ENCODE measurements around the gene CAPN9.
"Not testable (repeated sequence)": the region's sequence is repeated elsewhere in the genome, so short reads cannot be mapped to it uniquely, and the experiment has no call there.

Gene CAPN9, protein sequence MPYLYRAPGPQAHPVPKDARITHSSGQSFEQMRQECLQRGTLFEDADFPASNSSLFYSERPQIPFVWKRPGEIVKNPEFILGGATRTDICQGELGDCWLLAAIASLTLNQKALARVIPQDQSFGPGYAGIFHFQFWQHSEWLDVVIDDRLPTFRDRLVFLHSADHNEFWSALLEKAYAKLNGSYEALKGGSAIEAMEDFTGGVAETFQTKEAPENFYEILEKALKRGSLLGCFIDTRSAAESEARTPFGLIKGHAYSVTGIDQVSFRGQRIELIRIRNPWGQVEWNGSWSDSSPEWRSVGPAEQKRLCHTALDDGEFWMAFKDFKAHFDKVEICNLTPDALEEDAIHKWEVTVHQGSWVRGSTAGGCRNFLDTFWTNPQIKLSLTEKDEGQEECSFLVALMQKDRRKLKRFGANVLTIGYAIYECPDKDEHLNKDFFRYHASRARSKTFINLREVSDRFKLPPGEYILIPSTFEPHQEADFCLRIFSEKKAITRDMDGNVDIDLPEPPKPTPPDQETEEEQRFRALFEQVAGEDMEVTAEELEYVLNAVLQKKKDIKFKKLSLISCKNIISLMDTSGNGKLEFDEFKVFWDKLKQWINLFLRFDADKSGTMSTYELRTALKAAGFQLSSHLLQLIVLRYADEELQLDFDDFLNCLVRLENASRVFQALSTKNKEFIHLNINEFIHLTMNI

DNA sequence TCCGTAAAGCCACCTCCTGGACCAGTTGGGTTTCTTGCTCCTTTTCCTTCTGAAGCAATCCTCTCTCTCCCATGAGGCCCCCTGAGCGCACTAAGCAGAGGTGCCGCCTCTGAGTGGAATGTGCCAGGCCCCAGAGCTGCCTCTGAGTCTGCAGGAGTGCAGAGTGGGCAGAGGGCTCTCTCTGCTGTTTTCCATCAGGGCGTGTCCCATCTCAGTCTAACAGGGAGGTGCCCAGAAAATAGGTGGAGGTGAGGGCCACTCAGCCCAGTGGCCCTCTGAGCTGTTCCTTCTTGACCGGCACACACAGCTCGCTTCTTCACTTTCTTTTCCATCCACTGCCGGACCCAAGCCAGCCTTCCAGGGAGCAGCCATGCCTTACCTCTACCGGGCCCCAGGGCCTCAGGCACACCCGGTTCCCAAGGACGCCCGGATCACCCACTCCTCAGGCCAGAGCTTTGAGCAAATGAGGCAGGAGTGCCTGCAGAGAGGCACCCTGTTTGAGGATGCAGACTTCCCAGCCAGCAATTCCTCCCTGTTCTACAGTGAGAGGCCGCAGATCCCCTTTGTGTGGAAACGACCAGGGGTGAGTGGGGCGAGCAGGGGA is at the start of gene CAPN9:
TSS of gene CAPN9 (plus strand) at position 262 of the 604 bp plus-strand sequence. CDS start at position 371, 109 bp downstream.
- DNase-seq = no peak

DNA sequence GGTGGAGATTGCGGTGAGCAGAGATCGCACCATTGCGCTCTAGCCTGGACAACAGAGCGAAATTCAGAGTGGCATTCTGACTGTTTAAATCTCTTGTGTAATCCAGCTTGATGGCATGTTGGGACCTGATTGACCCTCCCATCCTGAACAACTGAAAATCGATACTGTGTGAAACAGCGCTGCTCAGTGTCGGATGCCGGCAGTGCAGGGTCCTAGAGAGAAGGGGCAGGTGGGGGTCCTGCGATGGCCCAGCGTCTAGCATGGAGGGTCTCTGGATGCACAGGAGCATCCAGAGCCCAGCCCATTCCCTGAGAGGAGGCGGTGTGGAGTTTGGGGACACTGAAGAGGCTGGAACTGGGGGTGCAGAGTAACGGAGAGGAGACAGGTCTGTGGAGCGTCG is 49.1 kb upstream of the CAPN9 start:
- DNase-seq = no peak

DNA sequence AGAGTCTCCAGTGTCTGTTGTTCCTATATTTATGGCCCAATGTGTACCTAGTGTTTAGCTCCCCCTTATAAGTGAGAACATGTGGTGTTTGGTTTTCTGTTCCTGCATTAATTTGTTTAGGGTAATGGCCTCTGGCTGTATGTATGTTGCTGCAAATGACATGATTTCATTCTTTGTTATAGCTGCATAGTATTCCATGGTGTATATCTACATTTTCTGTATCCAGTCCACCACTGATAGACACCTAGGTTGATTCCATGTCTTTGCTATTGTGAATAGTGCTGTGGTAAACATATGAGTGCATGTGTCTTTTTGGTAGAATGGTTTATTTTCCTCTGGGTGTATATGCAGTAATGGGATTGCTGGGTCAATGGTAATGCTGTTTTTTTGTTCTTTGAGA is 48.2 kb upstream of the CAPN9 start:
- DNase-seq = not testable (repeated sequence)

DNA sequence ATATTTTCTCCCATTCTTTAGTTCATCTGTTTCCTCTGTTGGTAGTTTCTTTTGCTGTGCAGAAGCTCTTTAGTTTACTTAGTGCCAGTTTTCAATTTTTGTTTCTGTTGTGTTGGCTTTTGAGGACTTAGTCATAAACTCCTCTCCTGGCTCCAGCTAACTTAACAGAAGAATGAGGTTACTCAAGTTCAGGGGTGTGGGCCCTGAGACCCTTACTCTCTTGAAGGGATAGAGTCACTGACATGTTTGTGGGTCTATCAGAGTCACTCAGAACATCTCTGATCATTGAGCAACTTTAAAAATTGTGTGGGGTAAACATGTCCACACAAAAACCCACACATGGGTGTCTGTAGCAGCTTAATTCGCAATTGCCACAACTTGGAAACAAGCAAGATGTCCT is 47.5 kb upstream of the CAPN9 start:
- no peak for DNase-seq

DNA sequence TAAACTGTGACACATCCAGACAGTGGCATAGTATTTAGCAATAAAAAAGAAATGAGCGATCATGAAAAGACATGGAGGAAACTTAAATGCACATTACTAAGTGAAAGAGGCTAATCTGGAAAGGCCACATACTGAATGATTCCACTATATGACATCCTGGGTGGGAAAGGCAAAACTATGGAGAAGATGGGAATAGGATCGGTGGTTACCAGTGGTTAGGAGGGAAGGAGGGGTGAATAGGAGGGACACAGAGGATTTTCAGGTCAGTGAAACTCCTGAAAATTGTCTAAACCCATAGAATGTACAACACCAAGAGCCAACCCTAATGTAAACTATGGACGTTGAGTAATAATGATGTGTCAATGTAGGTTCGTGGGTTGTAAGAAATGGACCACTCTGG is 47.1 kb upstream of the CAPN9 start:
- no peak for DNase-seq

DNA sequence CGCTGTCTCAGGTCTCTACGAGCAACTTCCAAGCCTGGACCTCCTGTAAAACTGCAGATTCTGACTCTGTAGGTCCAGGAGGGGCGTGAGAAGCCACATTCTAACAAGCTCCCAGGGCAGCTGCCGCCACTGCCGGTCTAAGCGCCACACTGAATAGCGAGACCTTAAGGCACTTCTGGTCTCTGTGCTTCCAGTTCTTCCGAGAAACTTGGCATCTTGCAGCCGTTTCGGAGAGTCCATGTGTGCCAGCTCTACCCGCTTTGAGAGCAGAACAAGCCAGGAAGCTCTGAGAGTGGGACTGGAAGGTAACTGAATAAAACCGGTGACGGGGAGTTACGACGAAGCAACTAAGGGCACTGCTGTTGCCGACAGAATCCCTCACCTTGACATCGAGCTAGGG is 45.8 kb upstream of the CAPN9 start:
- DNase-seq = no peak

DNA sequence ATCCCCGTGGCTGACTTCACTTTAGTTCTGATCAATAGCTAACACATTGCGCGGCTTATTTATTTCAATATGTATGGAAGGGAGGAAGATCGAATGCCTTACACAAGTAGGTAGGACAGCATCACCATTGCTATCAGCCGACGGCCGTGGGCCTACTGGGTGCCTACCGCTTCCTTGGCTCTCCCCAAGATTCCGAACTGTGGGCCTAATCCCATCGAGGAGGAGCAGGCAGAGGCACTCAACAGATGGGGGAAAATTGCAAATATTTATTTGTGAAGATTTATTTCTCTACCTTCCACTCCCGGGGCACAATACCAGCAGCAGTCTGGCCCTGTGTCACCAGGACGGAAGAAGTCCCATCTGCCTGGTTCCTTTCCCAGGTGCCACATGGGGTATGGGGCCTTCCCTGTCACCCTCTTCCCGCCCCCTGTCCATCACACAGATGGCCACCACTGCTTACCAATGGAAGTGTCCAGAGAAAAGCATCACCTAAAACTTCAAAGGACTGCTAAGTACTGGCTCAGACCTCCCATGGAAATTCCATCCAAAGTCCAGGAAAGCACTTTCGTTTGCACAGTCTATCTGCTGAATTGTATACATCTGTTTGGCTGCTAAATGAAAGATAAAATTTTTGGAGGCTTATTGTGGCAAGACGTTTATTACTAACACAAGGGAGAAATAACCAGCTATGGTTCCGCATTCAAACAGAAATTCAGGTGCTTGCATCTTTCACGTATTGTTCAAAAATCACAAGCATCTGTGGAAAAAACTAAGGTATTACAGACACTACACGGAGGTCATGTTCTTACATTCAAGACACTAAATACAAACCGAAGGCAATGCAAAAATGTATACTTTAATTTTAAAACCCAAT is 45.1 kb upstream of the CAPN9 start:
- DNase-seq = no peak

DNA sequence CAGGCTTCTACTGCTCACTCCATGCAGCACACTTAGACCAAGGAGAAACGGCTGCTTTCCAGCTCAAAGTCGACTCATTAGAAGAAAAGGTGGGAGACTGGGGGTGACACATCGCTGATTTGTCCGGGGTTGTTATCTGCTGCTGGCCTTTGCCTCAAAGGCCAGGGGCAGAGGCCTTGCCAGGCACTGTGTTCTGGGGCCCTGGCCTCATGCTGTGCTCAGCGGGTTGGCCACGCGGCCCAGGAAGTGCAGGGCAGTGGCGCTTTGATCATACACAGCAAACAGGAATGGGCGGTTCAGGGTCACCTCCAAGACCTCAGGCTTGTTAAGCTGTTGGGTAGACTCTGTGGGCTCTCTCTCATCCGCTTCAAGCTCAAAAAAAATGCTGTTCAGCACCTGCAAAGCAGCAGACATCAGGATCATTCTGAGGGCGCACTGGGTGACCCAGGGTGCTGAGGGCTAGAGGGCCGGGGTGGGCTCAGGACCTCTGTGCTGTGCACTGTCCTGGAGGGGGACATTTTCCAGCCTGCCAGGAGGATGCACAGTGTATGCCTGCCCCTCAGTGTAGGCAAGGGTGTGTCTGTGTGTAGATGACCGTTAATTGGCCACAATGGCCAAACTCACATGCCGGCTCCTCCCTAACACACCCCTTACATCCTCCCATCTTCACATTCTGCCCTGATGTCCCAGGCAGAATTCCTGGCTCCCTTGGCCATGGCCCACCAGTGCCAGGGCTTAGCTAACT is 44.1 kb upstream of the CAPN9 start:
- no peak for DNase-seq

DNA sequence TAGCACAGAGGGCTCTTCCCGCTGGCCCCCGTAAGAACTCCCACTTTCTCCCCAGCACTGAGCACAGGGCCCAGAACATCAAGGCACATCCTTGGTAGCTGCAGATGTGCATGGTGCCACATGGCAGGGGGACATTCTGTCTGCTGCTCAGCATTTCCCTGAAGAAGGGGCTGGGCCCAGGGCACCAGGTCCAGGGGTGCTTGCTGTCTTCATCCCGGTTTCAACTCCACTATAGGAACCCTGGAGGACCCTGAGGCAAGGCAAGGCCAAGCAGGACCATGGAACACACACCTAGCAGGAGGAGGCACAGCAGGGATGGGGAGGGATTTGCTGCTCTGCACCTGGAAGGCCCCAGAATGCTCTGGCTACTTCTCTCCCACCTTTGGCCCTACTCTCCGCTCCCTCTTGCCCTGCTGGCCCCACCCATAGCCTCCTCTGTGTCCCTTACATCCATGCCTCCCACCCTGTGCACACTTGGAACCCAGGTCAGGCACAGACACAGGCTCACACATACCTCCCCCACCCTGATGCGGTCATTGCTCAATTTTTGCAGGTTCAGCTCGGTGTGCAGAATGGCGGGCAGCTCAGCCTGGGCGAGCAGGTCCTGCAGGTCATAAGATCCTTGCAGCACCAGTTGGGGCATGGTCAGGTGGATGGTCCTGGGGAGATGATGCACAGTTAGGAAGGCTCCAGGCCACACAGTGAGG is 43.4 kb upstream of the CAPN9 start:
- no peak for DNase-seq

DNA sequence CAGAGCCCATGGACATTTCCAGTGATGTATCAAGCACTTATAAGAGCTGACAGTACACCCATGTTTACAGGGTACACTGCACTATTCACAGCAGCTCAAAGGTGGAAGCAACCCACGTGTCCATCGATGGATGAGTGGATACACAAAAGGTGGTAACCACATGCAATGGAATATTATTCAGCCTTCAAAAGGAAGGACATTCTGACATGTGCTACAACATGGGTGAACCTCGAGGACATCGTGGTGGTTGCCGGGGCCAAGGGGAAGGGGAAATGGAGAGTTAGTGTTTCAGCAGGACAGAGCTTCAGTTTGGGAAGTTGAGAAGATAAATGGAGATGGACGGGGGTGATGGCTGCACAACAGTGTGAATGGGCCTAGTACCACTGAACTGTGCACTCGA is 42.4 kb upstream of the CAPN9 start:
- no peak for DNase-seq

DNA sequence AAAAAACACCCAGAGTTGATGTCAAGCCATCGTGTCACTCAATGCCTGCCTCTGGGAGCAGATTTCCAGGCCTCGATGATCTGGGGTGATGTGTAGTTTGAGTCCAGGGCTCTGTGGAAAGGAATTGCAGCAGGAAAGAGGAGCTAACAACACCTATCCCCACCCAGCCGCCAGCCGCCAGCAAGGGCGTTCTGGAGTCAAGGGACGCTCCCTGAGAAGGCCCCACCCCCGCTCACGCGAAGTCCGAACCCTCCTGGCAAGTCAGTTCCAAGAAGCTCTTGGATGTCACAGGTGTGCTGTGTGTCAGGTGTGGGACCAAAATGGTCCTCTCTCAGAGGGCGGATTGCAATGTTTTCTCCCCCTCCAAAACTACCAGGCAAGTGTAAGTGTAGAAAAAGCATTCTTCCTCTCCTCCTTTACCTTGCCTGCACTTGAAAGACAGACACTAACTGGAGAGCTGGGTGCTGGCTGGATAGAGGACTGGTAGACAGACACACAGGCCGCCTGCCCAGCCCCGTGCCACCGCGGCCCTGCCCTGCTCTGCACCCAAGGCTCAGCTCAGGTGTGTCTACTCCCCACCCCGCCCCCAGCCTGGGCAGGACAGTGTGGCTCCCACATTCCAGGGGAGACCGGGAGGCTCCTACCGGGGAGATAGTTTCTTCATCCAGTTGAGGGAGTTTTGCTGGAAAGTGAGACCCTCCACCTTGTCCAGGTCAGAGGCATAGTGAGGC is 41.7 kb upstream of the CAPN9 start:
- no peak for DNase-seq

DNA sequence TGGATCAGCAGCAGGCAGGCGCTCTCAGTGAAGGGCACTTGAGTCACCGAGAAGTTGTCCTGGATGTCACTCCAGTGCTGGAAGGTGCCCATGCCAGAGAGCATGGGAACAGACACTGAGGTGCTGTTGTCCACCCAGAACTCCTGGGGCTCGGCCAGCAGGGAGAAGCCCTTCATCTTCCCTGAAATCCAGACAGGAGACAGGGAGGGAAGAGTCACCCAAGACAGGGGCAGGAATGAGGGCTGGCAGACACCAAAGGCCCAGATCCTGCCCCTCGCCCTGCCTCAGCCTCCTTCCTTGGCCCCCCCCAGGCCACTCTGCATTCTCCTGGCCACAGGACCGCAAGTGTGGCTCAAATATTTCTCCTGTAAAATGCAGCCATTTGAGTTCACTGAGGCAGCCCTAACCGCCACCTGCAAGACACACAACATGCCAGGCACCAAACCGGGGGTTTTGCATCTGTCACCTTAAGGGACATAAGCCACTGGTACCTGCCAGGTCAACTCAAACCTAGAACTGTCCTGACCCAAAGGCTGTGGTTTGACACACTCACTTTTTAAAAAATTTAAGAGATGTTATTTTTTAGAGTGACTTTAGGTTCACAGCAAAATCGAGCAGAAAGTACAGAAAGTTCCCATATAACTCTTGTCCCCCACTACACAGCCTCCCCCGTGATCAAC is 41.0 kb upstream of the CAPN9 start:
- DNase-seq = no peak

DNA sequence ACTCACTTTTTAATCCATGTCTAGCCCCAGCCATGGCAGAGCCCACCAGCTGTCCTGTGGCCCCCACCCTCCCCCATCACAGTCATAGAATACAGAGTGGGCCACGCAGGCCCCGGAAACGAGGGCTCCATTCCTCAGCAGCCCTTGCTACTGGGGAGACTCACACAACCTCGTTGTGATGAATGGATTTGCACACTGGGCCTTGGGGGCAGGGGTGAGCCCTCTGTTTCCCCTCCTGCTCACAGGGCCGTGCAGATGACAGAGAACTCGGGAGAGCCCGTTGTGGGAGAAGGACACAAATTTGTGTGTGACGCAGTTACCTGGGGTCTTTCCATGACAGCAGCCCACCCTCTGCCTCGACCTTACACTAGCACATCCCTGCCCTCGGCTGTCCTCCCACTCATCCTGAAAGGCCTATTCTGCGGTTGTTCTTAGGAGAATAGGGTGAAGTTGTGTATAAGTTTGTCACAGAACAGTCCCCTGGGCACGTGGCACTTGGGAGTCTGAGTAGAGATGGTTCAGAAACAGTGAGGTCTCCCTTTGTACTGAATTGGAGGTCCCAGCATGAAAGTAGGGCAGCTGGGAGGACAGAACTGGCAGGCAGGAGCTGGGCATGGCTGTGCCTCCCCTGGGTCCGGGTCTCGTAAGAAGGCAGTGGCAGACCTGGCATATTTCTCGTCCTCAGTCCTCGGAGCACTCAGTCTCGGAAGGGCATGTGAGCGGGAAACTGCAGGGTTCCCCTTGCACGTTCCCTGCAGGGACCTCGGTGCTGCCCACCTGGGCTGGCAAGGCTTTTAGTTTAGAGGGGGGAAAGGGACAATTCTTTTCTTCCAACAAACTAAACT is 40.1 kb upstream of the CAPN9 start:
- no peak for DNase-seq

DNA sequence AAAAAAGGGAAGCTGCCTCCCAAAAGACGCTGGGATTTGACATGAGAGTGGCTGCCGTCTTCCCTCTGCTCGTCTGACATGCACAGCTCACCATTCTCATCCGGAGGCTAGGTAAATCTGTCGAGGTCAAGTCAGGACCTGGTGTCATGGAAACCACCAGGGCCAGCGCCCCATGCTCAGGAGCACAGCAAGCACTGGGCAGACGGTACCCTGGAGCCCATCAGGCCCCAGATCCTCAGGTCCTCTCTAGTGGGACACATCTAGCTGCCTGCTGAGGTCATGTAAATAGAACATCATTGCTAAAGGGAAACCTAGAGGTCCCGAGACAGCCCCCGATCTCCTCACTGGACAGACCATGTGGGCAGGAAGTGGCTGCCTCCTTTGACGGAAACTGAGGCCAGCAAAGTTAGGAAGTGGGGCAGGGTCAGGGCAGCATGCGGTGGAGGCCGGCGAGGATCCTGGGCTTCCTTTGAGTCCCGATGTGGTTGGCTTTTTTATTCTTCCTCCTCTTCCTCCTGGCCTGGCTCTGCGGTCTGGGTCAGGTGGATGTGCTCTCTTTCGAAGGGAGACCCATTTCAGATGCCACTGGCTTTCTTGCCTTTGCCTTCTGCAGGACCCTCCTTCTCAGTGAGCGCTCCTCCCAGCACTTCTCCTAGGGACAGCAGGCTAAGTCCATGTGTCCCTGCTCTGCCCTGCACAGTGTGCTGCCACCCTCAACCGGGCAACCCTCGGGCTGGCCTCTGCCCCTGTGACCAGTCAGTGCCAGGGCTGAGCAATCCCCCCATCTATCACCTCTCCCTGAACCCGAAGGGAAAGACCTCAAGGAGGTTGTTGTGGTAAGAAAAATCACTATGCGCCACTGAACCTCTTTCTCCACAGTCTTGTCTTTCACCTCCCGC is 39.2 kb upstream of the CAPN9 start:
- no peak for DNase-seq

DNA sequence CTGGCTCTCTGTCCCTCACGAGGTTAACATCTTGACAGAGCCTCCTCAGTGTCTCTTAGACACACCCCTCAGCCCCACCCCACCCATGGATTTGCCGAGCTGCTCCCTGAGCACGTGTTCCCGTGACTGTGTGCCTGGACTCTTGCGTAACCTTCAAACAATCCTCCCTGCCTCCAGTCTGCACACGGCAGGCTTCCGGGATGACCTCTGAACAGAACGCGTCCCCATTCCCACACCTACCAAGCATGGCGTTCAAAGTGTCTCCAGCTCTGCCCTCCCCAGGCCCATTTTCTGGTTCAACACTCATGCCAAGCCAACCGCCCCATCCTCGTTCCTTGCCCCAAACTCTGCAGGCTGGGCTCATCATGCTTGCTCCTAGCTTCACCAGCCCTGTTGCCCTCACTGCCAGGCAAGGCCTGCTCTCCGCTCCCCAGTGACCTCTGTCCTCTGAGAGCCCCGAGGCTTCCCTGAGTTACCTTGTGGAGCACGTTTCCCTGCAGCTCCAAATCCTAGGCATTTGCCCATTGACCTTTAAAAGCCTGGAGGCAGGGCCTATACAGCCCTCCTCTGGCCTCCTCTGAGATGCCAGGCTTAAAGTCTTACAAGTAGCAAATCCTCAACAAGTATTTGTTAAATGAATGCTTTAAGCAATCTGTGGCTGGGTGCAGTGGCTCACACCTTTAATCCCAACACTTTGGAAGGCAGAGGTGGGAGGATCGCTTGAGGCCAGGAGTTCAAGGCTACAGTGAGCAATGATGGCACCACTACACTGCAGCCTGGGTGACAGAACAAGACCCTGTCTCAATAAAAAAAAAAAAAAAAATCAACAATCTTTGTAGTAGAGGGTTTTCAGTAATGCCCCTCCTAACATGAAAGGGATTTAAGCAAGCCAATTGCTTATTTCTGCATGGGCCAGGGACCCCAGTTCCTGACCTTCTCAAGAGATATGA is 38.3 kb upstream of the CAPN9 start:
- no peak for DNase-seq

DNA sequence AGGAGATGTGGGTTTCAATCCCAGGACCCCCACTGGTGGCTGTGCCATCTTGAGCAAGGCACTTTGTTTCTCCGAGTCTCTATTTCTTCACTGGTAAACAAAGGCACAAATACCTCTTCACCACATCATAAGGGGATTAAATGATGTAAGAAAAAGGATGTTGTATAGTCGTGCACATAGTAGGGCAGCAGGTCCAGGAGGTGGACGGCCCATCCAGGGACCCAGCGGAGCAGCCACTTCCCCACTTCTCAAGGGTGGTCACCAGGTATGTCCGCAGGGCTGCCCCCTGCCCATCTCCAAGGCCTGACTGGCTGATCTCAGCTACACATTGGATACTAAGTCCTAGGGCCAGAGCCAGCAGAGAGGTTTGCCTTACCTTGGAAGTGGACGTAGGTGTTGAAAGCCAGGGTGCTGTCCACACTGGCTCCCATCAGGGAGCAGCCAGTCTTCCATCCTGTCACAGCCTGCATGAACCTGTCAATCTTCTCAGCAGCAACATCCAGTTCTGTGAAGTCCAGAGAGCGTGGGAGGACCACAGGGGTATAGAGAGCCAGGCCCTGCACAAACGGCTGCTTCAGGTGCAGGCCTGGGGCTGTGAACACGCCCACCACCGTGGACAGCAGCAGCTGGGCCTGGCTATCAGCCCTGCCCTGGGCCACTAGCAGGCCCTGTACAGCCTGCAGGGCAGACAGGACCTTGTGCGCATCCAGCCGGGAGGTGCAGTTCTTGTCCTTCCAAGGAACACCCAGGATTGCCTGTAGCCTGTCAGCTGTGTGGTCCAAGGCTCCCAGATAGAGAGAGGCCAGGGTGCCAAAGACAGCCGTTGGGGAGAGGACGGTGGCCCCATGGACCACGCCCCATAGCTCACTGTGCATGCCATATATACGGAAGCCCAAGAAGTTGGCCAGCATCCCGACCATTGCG is 37.3 kb upstream of the CAPN9 start:
- no peak for DNase-seq

Measured in stimulated activated CD4-positive, alpha-beta T cell treated with anti-CD3 and anti-CD28 coated beads, Interleukin-2, amount 100 ng/mL, for 24 hours (primary cell).